GM19193 (cell line): ENCODE results near the gene QKI.

Experiments used
- POLR2A ChIP-seq: IDR thresholded peaks from 4 replicates; pipeline ENCODE4 v1.6.1; 2011; ENCODE audit not compliant: insufficient read depth, insufficient read length; ENCODE audit errors: extremely low read depth

QKI gene

DNA sequence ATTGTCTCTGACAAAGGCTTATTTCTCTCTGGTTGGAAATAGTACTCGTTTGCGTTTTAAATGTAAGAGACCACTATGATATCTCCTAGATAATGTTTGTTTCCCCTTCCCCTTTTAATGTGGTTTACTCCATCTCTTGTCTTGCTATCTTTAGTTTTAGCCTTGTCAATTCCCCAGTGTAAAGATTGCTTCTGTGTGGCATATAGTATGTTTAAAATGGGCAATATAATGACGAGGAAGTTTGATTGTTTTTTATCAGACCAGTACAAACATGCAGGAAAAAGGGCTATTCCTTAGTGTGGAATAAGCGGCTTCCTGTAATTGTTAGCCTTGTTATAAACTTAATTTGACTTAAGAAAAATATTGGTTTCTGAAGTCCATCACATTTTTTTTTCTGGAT lies 3.1 kb downstream of the QKI start:
- TF ChIP-seq POLR2A = no peak

DNA sequence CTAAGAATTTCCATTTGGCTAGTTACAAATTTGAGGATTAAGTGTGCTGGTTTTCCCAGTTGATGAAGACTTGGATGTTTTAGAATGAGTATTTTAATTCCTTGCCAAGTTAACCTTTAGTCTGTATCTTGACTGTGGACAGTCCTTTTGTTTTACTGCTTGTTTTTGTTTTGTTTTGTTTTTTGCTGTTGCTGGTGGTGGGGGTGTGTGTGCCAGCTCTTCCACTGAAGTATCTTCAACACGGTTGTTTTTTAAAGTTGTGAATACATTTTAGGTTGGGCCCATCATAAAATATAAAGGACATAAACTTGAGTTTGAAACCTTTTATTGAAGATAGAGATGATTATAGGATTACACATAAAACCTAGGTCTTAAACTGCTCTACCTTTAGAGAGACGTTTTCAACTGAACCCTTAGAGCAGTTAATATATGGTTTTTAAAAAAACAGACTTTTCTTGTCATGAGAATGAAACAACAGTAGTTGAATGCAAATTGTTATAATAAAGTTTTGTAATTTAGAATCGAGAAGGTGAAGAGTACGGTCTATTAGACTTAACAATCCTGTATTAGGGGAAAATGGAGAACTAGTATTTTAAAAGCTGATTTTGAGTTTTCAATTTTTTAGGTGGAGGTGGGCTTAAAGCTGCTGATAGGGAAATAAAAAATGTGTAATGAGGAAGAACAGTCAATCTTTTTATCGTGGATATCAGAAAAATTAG lies 4.0 kb downstream of the QKI start:
- TF ChIP-seq POLR2A = no peak

DNA sequence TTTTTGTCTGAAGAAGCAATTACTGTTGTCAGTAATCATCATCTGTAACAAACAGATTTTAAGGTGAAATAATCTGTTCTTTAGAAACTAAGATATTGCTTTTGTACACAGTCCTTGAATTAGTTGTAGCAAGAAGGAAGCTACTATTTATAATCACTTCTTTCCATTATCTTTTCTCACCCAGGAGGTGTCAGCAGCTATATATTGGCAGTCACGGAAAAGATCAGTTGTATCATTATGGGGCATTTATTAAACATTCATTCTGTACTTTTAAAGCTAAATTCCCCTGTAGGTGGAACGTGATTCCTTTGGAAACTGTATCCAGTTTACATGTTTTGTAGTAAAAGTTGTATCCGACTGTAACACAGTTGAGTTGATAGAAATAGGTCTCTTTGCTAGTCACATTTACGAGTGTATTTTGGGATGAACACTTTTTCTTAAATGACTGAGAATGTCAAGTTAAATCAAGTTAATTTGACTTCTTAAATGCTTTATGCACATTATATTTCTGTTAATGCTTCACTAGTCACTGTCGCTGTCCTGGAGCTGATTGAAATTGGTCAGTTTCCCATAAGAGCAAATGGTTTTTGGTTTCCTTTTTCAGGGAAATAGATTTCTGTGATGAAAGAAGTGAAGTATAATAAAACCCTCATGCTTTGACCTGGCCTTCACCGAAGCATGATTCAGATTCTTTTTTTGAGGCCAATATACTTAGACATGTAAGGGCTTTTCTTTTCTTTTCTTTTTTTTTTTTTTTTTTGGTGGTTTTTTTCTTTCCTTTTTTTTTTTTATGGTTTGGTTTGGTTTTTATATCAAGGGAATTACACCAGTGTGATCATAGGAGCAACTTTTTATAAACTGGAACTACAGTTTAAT lies 5.1 kb downstream of the QKI start:
- TF ChIP-seq POLR2A = no peak

DNA sequence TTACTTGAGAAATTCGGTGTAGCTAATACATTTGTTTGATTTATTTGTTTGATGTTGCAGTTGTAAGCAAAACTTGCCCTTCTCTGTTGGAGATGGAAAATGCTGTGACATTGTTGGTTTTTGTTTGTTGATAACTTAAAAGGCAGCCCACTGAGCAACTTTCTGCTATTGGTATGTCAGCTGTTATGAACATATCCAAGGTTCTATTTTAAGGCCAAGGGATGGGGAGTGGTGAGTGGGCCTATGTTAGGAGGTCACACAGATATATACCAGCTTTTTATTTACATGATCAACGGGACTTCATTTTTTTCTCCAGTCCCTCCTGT lies 5.7 kb downstream of the QKI start:
- no peak for TF ChIP-seq POLR2A

DNA sequence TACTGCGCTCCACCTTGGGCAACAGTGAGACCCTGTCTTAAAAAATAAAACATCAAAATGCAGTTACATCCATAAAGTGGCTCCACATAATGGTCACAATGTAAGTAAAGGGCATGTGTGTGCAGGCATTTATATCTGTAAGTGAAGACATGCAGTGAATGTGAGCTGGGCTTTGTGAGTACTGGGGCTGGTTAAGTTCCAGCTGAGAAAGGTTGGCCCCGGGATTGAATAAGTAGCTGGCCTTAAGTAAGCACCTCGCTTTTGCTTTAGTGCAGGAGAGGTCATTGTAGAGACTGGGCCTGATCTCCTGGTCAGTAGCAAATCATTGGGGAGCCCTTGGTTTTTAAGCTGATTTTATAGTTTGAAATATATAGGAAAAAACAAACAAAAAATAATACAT lies 8.0 kb downstream of the QKI start:
- no peak for TF ChIP-seq POLR2A

DNA sequence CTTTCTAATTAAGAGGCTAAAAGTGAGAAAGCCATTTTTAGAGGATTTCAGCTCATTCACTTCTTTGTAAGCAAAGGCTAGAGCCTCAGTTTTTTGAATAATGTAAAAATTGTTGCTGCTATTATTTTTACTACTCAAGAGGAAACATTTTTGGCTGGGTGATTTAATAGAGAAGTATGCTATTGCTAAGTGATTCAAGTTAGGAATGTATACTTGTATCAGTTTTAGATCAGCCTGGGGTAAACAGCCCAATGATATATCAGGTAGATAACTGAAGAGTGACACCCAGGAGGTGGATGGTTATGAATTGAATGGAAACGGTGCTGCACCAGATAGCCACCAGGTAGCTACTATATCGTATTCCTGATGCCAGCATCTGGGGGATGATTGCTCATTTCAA lies 9.2 kb downstream of the QKI start:
- no peak for TF ChIP-seq POLR2A

DNA sequence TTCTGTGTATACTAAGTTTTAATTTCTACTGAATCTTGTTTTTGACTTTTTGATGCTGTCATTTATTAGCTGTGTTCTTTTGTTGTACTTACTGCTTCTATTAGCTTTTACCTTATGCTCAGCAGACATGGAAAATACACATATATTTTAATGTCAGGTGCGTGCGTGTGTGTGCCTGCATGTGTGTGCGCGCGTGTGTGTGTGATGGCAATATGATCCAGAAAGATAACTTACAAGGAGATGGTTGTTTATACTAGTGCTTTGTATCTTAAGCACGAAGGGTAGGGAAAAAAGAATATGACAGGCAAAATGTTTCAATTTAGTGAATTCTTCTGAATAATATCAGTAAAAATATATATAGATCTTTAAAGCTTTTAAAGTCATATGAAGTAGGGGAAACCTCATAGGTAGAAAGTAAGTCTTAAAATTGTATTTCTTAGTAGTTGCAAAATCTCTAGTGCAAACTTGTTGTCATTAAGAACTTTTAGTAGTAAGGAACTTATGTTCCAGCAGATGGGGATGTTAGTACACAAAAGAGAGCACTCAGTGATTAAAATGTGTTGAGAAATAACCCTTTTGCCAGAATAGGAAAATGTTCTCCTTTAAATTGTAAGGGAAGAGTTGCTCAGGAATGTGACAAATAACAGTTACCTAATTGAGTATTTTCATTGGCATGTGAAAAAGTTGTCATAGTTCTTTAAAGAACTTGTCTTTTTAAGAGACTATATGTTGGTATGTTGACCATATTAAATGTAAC lies 13.2 kb downstream of the QKI start:
- no peak for TF ChIP-seq POLR2A

DNA sequence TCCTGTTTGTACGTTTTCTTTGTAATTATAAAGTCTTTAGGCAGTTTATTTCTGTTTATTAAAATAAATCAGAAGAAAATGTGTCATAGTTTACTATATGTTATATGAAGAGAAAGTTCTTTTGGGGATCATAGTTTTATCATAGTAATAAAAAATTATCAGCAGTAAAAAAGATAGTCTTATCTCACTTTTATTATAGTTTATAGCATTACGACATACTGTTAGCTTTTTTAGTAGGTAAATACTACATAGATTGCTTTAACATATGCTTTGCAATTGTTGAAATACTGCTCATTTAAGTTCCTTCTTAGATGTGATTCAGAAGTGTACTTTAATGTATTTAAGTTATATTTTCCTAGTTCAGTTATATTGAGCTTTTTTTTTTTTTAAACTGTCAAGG lies 13.9 kb downstream of the QKI start:
- no peak for TF ChIP-seq POLR2A

DNA sequence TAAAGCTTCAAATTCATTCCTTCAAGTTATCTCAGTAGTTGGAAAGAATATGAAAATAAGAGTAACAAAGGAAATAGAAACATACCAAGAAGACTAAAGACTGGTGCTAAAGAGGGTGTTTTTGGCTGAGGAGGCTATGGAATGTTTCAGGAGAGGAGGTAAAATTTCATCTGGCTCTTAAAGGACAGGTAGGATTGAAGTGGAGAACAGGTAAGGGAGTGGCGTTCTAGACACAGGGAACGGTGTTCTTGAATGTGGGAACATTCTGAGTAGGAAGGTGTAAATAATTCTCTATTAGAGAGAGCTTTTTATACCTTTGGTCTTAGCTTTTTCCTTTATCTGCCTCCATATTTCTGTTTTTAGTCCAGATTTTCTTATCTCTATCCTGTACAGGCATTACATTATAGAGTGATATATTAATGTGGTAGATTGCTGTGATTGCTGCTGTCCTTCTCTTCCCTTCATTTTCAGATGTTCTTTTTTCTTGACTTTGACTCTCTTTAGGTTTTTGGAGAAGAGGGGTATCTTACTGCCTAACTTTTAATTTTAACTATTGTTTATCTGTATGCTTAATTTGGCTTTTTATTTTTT lies 15.4 kb downstream of the QKI start:
- TF ChIP-seq POLR2A = no peak

DNA sequence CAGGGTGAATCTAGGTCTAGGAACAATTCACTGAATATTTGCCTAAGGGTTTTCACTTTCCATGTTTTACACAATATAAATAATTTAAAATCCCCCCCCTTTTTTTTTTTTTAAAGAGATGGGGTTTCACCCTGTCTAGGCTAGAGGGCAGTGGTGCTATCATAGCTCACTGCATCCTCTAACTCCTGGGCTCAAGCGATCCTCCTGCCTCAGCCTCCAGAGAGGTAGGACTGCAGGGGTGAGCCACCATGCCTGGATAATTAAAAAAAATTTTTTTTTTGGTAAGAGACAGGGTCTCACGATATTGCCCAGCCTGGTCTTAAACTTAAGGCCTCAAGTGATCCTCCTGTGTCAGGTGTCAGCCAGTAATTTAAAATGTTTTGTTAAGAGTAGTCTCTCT lies 17.8 kb downstream of the QKI start:
- no peak for TF ChIP-seq POLR2A

DNA sequence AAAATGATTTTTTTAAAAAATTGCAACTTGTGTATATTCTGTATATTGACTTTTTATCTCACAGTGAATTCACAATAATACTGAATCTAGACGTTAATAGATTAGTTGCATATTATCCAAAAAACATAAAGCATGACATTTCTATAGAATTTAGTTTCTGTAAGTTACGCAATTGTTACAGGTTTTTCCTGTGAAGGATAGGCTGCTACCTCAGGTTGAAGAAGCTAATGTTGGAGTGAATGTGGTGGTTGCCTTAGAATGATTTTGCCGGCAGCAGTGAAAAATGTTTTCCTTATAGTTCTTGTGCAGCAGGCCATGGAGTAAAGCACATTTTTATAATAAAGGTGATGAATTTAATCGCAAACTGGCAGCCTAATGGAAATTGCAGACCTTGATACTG lies 20.5 kb downstream of the QKI start:
- TF ChIP-seq POLR2A = no peak

DNA sequence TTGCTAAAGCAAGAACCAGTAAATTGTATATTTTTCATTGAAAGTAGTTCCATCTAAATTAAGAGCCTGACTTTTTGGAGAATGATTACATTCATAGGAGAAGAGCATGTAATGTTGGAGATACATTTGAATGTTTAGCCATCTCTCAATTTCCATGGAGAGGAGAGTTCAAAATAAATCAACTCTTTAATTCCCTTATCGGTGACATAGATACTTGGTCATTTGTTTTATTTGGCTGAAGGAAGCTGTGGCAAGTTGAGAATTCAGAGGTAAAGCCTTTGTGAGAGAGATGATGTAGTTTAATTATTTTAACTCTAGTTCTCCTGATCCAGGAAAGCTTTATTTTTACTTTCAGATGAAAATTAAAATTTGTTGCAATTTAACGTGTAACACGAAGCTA lies 22.3 kb downstream of the QKI start:
- TF ChIP-seq POLR2A = no peak

DNA sequence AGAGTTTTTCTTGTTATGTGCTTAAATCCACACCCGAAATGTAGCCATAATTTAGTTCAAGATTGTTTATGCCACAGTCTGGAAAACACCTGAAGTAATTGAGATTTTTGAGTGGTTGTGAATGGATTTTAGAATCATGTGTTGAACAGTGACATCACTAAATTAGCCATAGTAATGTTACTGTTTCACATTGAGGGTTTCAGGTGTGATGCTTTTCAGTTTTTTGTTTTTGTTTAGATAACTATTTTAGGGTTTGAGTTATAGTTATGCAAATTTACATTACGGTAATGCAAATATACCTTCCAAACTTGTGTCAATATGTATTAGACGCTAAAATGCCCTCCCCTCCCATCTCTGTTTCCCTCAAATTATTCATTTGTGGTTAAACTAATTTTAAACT lies 22.9 kb downstream of the QKI start:
- no peak for TF ChIP-seq POLR2A

DNA sequence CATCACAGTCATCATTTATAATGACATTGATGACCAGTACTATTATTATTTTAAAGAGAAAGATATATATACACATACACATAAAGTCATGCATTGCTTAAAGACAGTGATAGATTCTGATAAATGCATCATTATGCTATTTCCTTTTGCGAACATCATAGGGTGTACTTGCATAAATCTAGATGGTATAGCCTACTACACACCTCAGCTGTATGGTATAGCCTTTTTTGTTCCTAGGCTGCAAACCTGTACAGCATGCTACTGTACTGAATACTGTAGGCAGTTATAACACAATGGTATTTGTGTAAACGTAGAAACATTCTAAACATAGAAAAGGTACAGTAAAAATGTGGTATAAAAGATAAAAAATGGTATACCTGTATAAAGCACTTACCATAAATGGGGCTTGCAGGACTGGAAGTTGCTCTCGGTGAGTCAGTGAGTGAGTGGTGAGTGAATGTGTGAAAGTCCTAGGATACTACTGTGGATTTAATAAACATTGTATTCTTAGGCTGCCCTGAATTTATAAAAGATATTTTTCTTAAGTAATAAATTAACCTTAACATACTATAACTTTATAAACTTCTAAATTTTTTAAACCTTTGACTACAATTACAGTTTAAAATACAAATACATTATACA lies 23.9 kb downstream of the QKI start:
- no peak for TF ChIP-seq POLR2A

DNA sequence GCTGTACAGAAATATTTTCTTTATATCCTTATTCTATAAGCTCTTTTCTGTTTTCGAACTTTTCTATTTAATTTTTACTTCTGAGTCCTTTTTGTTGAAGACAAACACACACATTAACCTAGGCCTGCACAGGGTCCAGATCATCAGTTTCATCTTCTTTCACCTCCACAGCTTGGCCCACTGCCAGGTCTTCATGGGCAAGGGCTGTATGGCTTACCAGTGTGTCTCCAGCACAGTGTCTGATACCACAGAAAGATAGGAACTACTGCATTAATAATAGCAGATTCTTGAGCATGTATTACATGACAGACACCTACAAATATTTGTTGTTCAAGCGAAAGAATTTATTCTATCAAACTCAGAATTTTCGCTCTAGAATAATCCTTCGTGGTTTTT lies 24.4 kb downstream of the QKI start:
- no peak for TF ChIP-seq POLR2A

DNA sequence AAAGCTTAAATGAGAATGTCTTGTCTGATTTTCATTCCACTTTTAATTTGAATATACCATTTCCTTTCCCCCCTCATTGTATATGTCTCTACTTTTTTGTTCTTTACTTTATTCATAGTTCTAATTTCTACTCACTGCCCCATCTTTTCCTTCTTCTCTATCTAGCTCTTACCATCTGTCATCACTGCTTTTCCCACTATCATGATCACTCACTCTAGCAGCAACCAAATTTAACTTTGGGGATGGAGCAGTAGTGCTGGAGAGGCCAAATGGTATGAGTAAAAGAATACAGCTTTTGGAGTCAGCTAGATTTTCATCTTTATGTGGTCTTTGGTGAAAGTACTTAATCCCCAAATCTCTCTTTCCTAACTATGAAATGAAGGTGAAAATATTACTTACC lies 25.5 kb downstream of the QKI start:
- TF ChIP-seq POLR2A = no peak

DNA sequence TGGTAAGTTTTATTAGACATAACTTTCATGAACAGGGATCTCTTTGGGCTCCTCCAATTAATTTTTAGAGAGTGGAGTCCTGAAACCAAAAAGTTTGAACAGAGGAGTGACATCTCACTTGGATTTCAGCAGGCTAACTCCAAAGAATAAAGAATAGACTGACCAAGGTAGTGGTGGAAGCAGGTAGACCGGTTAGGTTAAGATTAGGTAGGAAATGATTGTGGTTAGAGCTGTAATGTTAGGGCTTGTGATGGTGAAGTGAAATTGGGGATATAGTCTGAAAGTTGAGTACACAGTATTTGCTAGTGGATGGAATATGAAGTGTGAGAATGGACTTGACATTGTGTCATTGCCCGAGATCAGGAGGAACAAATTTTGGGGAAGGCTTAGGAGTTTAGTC lies 27.8 kb downstream of the QKI start:
- no peak for TF ChIP-seq POLR2A
